GM21381 (cell line): ENCODE measurements around the gene CCDC159.
"Not testable (repeated sequence)": the region's sequence is repeated elsewhere in the genome, so short reads cannot be mapped to it uniquely, and the experiment has no call there.

Experiments
- ATAC-seq: cut with Tn5 transposase; IDR thresholded peaks from one replicate; pipeline ENCODE4 v1.9.1; 2021; ENCODE audit warnings: mild to moderate bottlenecking, moderate library complexity; ENCODE audit not compliant: unreplicated experiment

The CCDC159 gene

DNA sequence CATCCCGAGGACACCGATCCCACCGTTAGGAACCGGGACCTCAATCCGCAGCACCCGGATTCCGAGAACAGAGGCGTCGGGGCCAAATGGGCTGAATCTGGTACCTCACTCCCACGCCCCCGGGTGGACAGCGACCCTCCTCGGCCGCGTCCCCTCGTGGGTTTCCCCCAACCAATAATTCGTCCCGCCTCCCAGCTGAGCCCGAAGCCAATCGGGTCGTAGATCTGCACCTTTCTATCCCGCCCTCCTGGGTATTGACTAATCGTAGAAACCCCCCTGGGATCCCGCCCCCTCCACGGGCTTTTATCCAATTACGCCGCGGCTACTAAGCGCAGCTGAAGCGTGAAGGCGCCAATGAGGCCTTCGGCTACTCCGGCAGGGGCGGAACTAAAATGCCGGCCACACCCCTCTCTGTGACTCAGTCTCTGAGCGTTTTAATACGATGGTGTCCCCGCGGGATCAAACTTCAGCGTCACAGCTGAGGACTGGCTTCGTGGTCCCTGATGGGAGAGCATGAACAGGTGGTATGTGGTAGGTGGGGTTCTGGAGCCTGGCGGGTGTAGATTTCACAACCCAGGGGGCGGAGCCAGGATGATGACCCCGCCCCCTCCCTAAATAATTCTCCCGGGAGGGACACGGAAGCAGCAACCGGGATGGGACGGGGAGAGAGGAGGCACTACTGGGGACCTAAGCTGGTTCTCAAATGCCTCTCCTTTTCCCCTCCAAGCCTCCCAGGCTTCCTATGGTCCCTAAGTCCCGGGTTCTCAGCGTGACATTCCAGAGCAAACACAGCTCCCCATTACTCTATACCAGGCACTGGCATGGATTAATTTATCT, at the start of gene CCDC159, which contains the start of gene TMEM205:
Gene CCDC159 (plus strand): TSS at position 416 of the 837 bp plus-strand sequence. CDS start 88 bp downstream, at position 504.
Gene TMEM205 (minus strand): TSS at position 165 of the 837 bp plus-strand sequence. CDS start 649 bp downstream, outside the sequence.
- ATAC-seq, result peak; percentile 93

GRCh38 chr19:11299946-11300810, 46.1 kb upstream of the CCDC159 start:
- ATAC-seq, result no peak

GRCh38 chr19:11300811-11301120, 45.6 kb upstream of the CCDC159 start:
- no peak for ATAC-seq

DNA sequence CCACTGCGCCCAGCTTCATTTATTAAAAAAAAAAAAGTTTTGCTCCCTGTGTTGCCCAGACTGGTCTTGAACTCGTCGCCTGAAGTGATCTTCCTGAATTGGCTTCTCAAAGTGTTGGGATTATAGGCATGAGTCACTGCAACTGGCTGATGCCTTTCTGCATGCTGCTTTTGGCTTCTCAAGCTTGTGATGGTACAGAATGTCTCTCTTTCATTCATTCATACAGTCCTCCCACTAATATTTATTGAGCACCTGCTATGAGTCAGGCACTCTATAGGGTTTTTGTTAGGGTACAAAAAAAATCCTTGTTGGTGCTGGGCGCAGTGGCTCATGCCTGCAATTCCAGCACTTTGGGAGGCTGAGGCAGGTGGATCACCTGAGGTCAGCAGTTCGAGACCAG, 41.4 kb upstream of the CCDC159 start:
- ATAC-seq, result no peak

DNA sequence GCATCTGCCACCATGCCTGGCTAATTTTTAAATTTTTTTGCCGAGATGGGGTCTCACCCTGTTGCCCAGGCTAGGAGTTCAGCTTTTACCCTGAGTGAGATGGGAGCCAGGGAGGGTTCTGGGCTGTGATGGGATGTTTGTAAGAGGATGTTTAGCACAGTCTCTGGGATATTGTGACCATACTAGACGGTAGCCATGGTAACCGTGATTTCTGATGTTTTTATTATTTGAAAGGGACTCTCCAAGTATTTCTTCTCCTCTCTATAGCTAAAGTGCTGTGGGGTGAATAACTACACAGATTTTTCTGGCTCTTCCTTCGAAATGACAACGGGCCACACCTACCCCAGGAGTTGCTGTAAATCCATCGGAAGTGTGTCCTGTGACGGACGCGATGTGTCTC, 40.0 kb upstream of the CCDC159 start:
- ATAC-seq, result no peak

GRCh38 chr19:11320278-11320995, 25.9 kb upstream of the CCDC159 start:
- ATAC-seq, result not testable (repeated sequence)

- no peak for ATAC-seq
Observed at GRCh38 chr19:11321191-11322126, 24.9 kb upstream of the CCDC159 start.

- ATAC-seq, result no peak
Observed at GRCh38 chr19:11322269-11323024, 23.9 kb upstream of the CCDC159 start.

DNA sequence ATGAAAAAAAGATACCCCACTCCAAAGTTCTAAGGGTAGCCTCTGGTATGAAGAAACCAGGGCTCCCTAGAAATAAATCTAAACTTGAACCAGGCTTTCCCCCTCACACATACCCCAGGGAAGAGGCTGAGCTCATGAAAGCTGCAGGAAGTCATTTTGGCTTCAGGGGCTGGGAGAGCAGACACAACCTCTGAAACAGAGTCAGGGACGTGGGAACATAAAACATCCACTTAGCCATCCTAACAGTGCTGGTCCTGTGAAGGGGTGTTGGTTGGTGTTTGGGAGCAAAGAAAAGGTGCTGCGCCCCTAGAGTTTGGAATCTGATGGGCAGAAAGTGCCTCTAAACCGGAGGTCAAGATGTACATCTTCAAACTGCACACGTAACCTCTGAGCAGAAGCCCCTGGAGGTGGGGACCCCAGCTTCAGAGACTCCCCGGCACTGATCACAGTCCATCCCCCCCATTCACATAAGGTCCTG, 22.7 kb upstream of the CCDC159 start:
- ATAC-seq, result no peak

DNA sequence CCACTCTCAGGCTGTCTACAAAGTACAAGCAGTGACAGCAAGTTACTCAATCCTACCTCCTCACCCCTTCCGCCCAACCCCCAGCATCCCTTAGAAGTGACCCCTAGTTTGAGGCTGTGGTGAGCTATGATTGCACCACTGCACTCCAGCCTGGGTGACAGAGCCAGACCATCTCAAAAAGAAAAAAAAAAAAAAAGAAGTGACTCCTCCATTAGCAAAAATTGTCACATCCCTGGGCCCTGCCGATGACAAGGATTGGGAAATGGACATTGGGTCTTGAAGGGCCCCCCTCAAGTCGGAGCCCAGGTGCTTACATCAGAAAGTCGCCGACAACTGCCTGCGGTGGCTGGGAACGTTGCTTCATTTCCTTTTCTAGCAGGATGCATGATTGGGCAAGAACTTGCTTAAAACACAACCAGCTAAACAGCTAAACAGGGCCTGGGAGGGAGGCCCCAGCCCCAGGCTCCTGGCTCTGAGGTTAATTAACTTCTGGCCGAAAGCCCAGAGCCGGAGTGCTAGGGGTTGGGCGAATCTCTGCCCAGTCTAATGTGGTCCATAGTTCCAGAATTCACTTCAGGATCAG, 22.1 kb upstream of the CCDC159 start:
- no peak for ATAC-seq

GRCh38 chr19:11324748-11325389, 21.4 kb upstream of the CCDC159 start:
- no peak for ATAC-seq

DNA sequence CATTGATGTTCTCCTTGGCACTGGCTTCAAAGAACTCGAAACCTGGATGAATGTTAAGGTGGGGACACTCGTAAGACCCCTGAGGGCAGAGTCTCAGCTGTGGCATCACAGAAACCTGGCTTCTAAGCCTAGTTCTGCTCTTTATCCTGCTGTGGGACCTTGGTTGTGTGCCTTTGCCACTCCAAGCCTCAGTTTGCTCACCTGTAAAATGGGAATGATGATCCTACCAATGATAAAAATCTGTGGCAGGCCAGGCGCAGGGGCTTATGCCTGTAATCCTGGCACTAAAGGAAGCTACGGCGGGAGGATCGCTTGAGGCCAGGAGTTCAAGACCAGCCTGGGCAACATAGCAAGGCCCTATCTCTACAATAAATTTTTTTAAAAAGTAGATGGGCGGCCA, 20.8 kb upstream of the CCDC159 start:
- no peak for ATAC-seq

GRCh38 chr19:11330127-11330526, 16.2 kb upstream of the CCDC159 start:
- ATAC-seq, result no peak

DNA sequence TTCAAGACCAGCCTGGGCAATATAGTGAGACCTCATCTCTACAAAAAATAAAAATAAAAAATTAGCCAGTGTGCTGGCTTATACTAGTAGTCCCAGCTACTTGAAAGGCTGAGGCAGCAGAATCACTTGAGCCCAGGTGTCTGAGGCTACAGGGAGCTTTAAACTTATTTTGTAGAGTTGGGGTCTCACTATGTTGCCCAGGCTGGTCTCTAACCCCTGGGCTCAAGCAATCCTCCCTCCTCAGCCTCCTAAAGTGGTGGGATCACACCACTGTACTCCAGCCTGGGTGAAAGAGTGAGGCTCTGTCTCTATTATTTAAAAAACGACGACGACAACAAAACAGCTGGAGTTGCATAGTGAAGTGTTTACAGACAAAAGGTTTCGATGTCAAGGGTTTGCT, 14.8 kb upstream of the CCDC159 start:
- no peak for ATAC-seq

DNA sequence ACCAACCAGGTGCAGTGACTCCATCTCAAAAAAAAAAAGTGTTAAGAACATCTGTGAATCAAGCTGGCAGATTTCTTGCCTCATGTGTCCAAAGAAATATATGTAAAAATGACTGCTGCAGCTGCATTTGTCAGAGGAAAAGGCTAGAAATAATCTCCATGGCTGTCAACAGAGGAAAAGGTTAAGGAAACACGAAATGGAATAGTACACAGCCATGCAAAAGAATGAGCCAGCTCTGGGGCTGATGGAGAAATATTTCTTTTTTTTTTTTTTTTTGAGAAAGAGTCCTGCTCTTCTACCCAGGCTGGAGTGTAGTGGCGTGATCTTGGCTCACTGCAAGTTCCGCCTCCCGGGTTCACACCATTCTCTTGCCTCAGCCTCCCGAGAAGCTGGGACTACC, 13.5 kb upstream of the CCDC159 start:
- no peak for ATAC-seq

DNA sequence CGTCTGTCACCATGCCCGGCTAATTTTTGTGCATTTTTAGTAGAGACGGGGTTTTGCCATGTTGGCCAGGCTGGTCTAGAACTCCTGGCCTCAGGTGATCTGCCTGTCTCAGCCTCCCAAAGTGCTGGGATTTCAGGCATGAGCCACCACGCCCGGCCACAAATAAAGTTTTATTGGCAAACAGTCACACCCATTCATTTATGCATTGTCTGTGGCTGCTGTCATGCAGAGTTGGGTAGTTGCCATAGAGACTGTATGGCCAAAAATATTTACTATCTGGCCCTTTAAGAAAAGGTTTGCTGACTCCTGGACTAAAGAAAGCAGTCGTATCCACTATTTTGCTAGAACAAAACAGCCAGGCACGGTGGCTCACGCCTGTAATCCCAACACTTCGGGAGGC, 12.5 kb upstream of the CCDC159 start:
- ATAC-seq, result not testable (repeated sequence)

DNA sequence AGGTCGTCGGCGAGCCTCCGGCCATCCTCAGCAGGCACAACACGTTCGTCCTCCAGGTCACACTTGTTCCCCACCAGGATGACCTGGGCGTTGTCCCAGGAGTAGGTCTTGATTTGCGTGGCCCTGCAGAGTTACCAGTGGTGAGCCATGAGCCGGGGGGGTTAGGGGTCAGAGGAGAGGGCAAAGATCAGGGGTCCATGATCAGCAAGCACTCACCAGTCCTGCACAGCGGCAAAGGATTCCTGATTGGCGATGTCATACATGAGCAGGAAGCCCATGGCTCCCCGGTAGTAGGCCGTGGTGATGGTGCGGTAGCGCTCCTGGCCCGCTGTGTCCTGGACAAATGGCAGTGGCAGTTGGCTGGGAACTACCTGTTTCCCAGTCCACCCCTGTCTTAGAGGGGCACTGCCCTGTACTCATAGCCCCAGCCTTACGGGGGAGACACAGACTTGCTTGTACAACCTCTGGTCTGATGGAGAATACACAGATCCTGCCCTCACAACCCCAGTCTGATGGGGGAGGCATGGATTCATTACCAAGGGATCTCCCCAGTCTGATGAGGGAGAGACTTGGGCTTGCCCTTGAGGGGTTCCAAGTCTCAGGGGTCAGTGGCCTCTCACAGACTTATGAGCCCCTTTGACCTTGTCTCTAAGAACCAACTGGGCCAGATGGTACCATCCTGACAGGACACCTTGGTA, 10.7 kb upstream of the CCDC159 start:
- no peak for ATAC-seq

DNA sequence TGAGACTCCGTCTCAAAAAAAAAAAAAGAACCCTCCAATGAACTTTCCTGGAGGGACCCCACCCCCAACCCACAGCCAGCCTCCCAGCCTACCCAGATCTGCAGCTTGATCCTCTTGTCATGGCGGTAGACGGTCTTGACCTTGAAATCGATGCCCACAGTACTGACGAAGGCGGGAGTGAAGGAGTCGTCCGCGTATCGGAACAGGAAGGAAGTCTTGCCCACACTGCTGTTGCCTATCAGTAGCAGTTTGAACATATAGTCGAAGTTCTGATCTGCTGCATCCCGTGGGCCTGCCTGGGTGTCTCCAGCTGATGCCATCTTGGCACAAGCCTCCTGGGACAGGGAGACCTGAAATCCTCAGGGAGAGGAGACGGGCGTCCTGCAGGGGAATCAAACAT, 9.2 kb upstream of the CCDC159 start:
- no peak for ATAC-seq
